Activated T-helper 2 cell treated with anti-CD3 and anti-CD28 coated beads, Interferon-gamma antibody, Interleukin-2, Interleukin-4, amounts not matched to agents 10 μg/mL and 5 μg/mL and 100 μg/mL, durations not matched to agents 14 hours and 24 hours and 36 hours (primary cell): Measurements from ENCODE around the gene FGF2. TPM values are rescaled to one million over a fixed set of nuclear protein-coding genes. Genes with fewer than 3 reads are reported as not detected.
"Not testable (repeated sequence)": the region's sequence is repeated elsewhere in the genome, so short reads cannot be mapped to it uniquely, and the experiment has no call there.

Experiments used
- DNase-seq: peaks from one replicate; pipeline ENCODE4 v3.0.0; 2021; ENCODE audit warnings: low spot score
- H3K27ac Mint-ChIP-seq: one replicate; pipeline ENCODE4 v1.8.0; 2021; ENCODE audit warnings: mixed read lengths
- H3K27me3 Mint-ChIP-seq: one replicate; pipeline ENCODE4 v1.8.0; 2021; ENCODE audit warnings: low read depth, mixed read lengths
- H3K36me3 Mint-ChIP-seq: one replicate; pipeline ENCODE4 v1.8.0; 2021; ENCODE audit warnings: low read depth, mixed read lengths
- H3K4me1 Mint-ChIP-seq: one replicate; pipeline ENCODE4 v1.8.0; 2021; ENCODE audit warnings: low read depth, mixed read lengths
- H3K4me3 Mint-ChIP-seq: one replicate; pipeline ENCODE4 v1.8.0; 2021; ENCODE audit warnings: low read depth, mild to moderate bottlenecking, moderate library complexity, mixed read lengths
- H3K9me3 Mint-ChIP-seq: one replicate; pipeline ENCODE4 v1.8.0; 2021; ENCODE audit warnings: mixed read lengths
- intact Hi-C: fragments of 100-400 bp; cut with micrococcal nuclease; formaldehyde crosslinking; loops from one replicate; pipeline ENCODE4 v1.15.1; 2023
- total RNA-seq: library from RNA; stranded (reverse); gene quantifications from 2 replicates; pipeline ENCODE4 v1.2.3, GENCODE V29; 2022

FGF2 gene
- total RNA-seq, 1 donor from 2014 or later = 2.3 TPM

- intact Hi-C loops = no loop called here
- H3K4me1 Mint-ChIP-seq = no peaks in the 10 kb centered on the region
- H3K27ac Mint-ChIP-seq = no peak overlapping the region
- no peaks in the 10 kb centered on the region for H3K9me3 Mint-ChIP-seq
- H3K27me3 Mint-ChIP-seq = peaks cover 20% of the 10 kb centered on the region
- DNase-seq = no peak
- H3K4me3 Mint-ChIP-seq = no peak overlapping the region
- H3K36me3 Mint-ChIP-seq = no peaks in the 10 kb centered on the region
These were observed 10.3 kb downstream of the FGF2 start for GRCh38 chr4:122836941-122837340.

DNA sequence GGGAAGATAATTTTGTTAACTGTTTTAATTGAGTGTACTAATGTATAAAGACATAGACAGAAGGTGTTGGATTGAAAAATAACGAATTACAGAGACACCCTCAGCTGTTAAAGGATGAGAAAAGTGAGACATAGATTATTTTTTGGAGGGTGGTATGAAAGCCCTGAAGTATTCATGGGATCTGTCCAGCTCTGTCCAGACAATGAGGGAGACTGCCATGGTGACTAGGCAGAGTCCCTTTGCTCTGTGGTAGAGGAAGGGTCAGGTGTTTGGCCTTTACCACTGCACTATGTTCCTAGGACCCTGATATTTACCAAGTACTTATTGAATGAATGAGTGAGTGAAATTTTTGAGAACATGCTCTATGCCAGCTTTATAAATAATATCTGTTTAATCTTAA, 11.4 kb downstream of the FGF2 start:
- Mint-ChIP-seq H3K4me3 (no peak overlapping the region), H3K4me1 (no peaks in the 10 kb centered on the region), H3K27ac (no peak overlapping the region), H3K36me3 (no peaks in the 10 kb centered on the region), H3K9me3 (no peaks in the 10 kb centered on the region), H3K27me3 (peaks cover 12% of the 10 kb centered on the region)
- intact Hi-C loops = no loop called here
- DNase-seq = no peak

DNA sequence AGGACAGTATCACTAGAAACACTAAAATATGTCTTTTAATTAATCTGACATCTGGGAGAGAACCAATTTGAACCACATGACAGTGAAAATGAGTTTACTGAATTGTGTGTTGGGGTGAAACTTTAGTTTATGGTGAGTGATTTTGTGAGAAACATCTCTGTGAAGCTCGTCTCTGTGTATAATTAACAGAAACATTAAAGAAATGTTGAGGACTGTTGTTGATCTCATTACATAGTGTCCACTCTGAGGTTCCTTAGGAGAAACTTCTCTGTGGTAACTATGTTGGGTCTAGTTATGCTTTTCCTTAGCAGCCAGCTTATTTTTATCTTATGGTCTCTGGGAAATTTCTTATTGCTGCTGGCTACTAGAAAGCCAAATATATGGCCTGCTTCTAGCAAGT, 15.8 kb downstream of the FGF2 start:
- H3K9me3 Mint-ChIP-seq = no peaks in the 10 kb centered on the region
- H3K4me3 Mint-ChIP-seq = no peak overlapping the region
- peaks cover 12% of the 10 kb centered on the region for H3K4me1 Mint-ChIP-seq
- peaks cover 9% of the 10 kb centered on the region for H3K27me3 Mint-ChIP-seq
- intact Hi-C loops = no loop called here
- no peaks in the 10 kb centered on the region for H3K36me3 Mint-ChIP-seq
- H3K27ac Mint-ChIP-seq = no peak overlapping the region
- DNase-seq = no peak

GRCh38 chr4:122842984-122843531, 16.4 kb downstream of the FGF2 start:
- DNase-seq = no peak
- intact Hi-C loops = no loop called here
- H3K27ac Mint-ChIP-seq = no peak overlapping the region
- H3K4me3 Mint-ChIP-seq = no peak overlapping the region
- H3K27me3 Mint-ChIP-seq = peaks cover 8% of the 10 kb centered on the region
- H3K9me3 Mint-ChIP-seq = no peaks in the 10 kb centered on the region
- no peaks in the 10 kb centered on the region for H3K36me3 Mint-ChIP-seq
- H3K4me1 Mint-ChIP-seq = peaks cover 12% of the 10 kb centered on the region

GRCh38 chr4:122844391-122844790, 17.8 kb downstream of the FGF2 start:
- not testable (repeated sequence) for H3K27me3 Mint-ChIP-seq

GRCh38 chr4:122845066-122845465, 18.4 kb downstream of the FGF2 start:
- Mint-ChIP-seq H3K9me3 (no peaks in the 10 kb centered on the region), H3K4me3 (no peak overlapping the region), H3K4me1 (peaks cover 12% of the 10 kb centered on the region), H3K27ac (no peak overlapping the region), H3K36me3 (no peaks in the 10 kb centered on the region), H3K27me3 (peaks cover 1% of the 10 kb centered on the region)
- intact Hi-C loops = loop anchor here (1.0 kb wide), 1 partner anchor 17 kb away; no protein-coding TSS in a partner anchor
- no peak for DNase-seq

More at GRCh38 chr4:122844391-122844790, 17.8 kb downstream of the FGF2 start:
- H3K36me3 Mint-ChIP-seq, H3K4me3 Mint-ChIP-seq, H3K9me3 Mint-ChIP-seq, intact Hi-C loops, H3K27ac Mint-ChIP-seq, DNase-seq: not testable (repeated sequence)
- peaks cover 12% of the 10 kb centered on the region for H3K4me1 Mint-ChIP-seq

DNA sequence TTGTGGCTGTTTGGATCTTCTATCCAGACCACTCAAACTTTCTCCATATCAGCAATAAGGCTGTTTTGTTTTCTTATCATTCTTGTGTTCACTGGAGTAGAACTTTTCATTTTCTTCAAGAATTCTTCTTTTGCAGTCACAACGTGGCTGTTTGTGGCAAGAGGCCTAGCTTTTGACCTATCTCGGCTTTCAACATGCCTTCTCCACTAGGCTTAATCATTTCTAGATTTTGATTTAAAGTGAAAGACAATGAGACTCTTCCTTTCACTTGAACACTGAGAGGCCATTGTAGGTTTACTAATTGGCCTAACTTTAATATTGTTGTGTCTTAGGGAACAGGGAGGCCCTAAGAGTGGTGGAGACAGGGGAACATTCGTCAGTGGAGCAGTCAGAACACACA, 19.1 kb downstream of the FGF2 start:
- DNase-seq = no peak
- Mint-ChIP-seq H3K4me1 (peaks cover 12% of the 10 kb centered on the region), H3K36me3 (no peaks in the 10 kb centered on the region), H3K27ac (peak overlapping the region; percentile 33), H3K27me3 (peaks cover 5% of the 10 kb centered on the region), H3K4me3 (no peak overlapping the region), H3K9me3 (no peaks in the 10 kb centered on the region)
- intact Hi-C loops = loop anchor here (1.0 kb wide), 1 partner anchor 17 kb away; no protein-coding TSS in a partner anchor

- no peak for DNase-seq
- Mint-ChIP-seq H3K27me3 (peaks cover 16% of the 10 kb centered on the region), H3K9me3 (no peaks in the 10 kb centered on the region), H3K36me3 (no peaks in the 10 kb centered on the region), H3K27ac (no peak overlapping the region), H3K4me3 (no peak overlapping the region), H3K4me1 (peaks cover 12% of the 10 kb centered on the region)
- intact Hi-C loops = no loop called here
These were observed 21.3 kb downstream of the FGF2 start for GRCh38 chr4:122847931-122848330.

DNA sequence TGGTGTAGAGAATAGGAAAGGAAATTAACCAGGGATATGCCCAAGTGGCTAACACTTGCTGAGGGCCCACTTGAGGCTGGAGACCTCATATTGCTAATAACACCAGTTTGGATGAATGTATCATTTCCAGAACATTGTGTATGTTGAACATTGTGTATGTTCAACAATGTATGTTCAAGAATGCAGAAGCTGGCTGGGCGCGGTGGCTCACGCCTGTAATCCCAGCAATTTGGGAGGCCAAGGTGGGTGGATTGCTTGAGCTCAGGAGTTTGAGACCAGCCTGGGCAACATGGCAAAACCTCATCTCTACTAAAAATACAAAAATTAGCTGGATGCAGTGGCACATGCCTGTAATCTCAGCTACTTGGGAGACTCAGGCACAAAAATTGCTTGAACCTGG, 23.2 kb downstream of the FGF2 start:
- H3K27ac Mint-ChIP-seq, H3K36me3 Mint-ChIP-seq, intact Hi-C loops, H3K4me3 Mint-ChIP-seq, DNase-seq, H3K9me3 Mint-ChIP-seq: not testable (repeated sequence)
- Mint-ChIP-seq H3K27me3 (peaks cover 15% of the 10 kb centered on the region), H3K4me1 (peaks cover 12% of the 10 kb centered on the region)

DNA sequence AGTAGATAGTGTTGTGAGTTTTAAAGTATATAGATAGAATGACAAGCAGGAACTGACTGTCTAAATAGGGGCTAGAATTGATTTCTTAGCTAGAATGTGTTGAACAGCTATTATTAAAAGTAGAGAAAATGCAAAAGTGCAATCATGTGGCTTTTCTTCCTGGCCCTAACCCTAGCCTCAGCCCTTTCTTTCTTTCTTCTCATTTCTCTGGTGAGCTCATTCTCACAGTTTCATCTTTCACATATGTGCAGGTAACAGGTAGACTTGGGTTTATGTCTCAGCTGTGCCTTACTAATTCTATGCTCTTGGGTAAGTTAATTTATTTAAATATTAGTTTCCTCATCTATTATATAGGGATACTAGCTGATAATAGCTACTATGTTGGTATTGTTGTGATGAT, 24.9 kb downstream of the FGF2 start:
- Mint-ChIP-seq H3K9me3 (no peaks in the 10 kb centered on the region), H3K27ac (no peak overlapping the region), H3K4me3 (no peak overlapping the region), H3K4me1 (peaks cover under 1% of the 10 kb centered on the region), H3K36me3 (no peaks in the 10 kb centered on the region), H3K27me3 (peaks cover 18% of the 10 kb centered on the region)
- no peak for DNase-seq
- intact Hi-C loops = no loop called here

DNA sequence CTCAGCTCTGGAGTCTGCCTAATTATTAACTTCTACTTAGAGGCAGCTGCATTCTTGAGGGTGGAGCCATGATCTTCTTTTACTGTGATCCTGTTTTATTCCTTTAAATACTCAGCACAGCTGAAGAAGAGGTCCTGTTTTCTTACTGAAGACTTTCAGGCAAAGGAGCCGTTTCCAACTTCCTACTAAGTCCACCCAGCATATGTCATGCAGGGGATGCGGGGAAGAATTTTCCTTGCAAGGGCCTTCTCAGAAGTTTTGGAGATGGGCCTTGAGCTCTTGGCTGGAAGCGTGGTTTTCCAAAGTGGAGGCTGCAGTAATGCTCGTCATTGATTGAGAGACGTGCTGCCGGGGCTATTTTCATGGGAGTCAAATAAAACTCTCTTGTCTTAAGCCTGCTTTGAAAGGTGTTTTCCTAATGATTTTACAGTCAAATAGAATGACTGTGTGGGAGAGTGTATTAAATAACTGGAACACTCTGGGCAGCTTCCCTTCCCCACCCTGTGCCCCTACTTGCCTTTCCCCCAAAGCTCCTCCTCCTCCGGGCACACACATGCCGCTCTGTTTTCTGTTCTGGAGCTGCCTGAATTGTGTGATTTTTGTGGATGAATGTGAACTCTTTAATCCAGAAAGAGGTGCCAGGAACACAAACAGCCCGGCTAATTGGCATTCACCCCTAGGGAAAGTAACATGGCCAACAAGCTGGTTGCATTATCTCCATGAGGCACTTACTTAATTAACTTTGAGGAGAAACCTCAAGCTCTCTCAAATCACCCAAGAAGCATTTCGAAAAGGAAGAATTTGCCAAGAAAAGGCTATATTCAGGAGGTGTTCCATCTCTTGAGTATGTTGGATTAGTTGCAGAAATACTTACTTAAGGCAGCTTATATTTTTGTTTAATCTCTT, 28.1 kb downstream of the FGF2 start:
- no peak overlapping the region for H3K4me3 Mint-ChIP-seq
- H3K27me3 Mint-ChIP-seq = peaks cover 30% of the 10 kb centered on the region
- intact Hi-C loops = no loop called here
- H3K36me3 Mint-ChIP-seq = no peaks in the 10 kb centered on the region
- H3K4me1 Mint-ChIP-seq = no peaks in the 10 kb centered on the region
- no peak overlapping the region for H3K27ac Mint-ChIP-seq
- no peak for DNase-seq
- no peaks in the 10 kb centered on the region for H3K9me3 Mint-ChIP-seq

GRCh38 chr4:122855353-122855890, 28.8 kb downstream of the FGF2 start:
- no peaks in the 10 kb centered on the region for H3K36me3 Mint-ChIP-seq
- H3K4me3 Mint-ChIP-seq = no peak overlapping the region

GRCh38 chr4:122857160-122857559, 30.5 kb downstream of the FGF2 start:
- no peak overlapping the region for H3K4me3 Mint-ChIP-seq
- no peaks in the 10 kb centered on the region for H3K4me1 Mint-ChIP-seq
- peaks cover 36% of the 10 kb centered on the region for H3K27me3 Mint-ChIP-seq
- no peak overlapping the region for H3K27ac Mint-ChIP-seq
- H3K9me3 Mint-ChIP-seq = no peaks in the 10 kb centered on the region
- DNase-seq = no peak
- H3K36me3 Mint-ChIP-seq = no peaks in the 10 kb centered on the region
- intact Hi-C loops = no loop called here

More at GRCh38 chr4:122855353-122855890, 28.8 kb downstream of the FGF2 start:
- Mint-ChIP-seq H3K27ac (no peak overlapping the region), H3K27me3 (peaks cover 28% of the 10 kb centered on the region), H3K4me1 (no peaks in the 10 kb centered on the region), H3K9me3 (no peaks in the 10 kb centered on the region)
- no peak for DNase-seq
- intact Hi-C loops = no loop called here
